WI38 (cell line): ENCODE measurements around the gene SNPH.

ENCODE experiments used
- H3K4me3 ChIP-seq: 2 replicates; pipeline ENCODE4 v1.5.1; 2011; ENCODE audit warnings: low read depth, mild to moderate bottlenecking, control low read depth, low read length
- TF ChIP-seq, protein P1 (sequence below): IDR thresholded peaks from 2 replicates; pipeline ENCODE4 v1.5.1; 2012; ENCODE audit warnings: low read depth, mild to moderate bottlenecking, control low read depth, low read length

SNPH gene

DNA sequence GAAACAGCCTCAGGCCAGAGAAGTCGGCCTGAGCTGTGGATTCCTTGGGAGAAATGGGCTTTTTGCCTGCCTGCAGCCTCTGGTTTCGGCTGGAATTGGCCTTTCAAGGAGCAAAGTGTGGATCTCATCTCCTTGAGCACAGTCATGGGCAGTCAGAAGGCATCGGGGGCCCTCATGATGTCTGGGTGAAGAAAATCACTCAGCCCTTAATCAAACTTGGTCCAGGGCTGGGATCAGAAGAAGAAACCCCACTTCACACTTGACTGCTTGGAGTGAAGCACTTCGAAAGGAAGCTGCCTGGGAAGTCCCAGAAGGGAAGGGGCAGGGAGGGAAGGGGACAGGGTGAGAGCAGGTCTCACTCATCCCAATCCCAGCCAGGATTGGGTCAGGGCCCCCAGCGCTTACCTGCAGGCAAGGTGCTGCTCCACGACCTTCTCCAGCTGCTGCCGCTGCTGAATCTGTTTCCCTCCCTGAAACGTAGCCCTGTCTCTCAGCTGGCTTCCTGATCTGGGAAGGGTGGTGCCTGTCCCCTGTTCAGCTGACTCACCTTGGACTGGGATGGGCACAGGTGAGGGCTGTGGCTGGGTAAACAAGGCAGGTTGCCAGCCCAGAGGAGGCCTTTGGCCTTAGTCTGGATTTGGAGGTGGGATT is 62.7 kb downstream of the SNPH start, which contains the start of gene SDCBP2:
SDCBP2 (minus strand) TSS at position 460 of the 651 bp plus-strand sequence. CDS start 8,723 bp downstream, outside the sequence.
- no peak within 1 kb of the TSS for H3K4me3 ChIP-seq
- TF ChIP-seq, protein P1, sequence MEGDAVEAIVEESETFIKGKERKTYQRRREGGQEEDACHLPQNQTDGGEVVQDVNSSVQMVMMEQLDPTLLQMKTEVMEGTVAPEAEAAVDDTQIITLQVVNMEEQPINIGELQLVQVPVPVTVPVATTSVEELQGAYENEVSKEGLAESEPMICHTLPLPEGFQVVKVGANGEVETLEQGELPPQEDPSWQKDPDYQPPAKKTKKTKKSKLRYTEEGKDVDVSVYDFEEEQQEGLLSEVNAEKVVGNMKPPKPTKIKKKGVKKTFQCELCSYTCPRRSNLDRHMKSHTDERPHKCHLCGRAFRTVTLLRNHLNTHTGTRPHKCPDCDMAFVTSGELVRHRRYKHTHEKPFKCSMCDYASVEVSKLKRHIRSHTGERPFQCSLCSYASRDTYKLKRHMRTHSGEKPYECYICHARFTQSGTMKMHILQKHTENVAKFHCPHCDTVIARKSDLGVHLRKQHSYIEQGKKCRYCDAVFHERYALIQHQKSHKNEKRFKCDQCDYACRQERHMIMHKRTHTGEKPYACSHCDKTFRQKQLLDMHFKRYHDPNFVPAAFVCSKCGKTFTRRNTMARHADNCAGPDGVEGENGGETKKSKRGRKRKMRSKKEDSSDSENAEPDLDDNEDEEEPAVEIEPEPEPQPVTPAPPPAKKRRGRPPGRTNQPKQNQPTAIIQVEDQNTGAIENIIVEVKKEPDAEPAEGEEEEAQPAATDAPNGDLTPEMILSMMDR, result no peak

DNA sequence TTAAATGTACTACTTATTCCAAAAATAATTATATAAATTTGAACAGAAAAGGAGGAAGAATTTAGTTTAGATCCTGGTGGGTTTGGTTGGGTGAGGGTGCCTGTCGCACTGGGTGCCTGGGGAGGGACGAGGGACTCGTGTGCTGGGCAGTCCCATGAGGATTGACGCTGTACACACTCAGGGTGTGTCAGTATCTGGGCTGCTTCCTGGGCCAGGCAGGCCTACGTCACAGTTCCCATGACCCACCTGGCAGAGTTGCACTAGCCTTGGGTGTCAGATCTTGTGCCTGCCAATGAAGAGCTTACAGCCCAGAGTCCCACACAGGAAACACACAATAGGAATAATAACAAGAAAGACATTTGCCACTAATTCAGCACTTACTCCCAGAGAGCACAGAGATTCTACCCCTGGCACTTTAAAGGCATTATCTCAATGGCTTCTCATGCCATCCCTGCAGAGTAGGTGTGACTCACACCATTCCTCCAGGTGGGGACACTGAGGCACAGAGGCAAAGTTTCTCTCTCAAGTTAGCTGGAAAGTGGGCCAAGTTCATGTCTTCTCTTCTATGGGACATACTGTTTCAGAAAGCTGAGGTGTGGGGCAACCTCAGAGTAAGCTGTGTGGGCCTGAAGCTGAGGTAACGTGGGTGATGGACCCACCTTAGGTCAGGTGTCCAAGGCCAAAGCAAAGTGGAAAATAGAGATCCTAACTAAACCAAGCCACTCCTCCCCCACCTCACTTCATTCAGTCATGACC is 64.2 kb downstream of the SNPH start:
- no peak overlapping the region for H3K4me3 ChIP-seq

GRCh38 chr20:1331101-1331500 is 65.0 kb downstream of the SNPH start:
- TF ChIP-seq, protein P1, result no peak
- no peak overlapping the region for H3K4me3 ChIP-seq

More for the DNA sequence above, 64.2 kb downstream of the SNPH start:
- TF ChIP-seq, protein P1, result no peak

DNA sequence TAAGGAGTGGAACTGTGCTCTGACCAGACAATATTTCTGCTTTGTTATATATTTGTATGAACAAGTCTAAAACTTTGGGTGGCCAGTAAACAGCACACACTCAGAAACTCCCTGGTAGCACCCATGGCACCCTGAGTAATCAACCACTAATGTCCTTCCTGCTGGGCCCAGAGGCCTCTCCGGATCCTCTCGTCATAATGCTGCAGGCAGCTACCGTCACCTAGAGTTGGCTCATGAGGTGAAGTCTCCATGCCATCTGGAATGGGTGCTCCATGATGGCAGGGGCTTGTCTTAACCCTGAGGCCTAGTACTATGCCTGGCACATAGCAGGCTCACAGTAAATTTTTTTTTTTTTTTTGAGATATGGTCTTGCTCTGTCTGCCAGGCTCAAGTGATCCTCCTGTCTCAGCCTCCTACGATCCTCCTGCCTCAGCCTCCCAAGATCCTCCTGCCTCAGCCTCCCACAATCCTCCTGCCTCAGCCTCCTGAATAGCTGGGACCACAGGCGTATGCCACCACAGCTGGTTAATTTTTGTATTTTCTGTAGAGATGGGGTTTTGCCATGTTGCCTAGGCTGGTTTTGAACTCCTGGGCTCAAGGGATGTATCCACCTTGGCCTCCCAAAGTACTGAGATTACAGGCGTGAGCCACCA is 65.8 kb downstream of the SNPH start:
- H3K4me3 ChIP-seq, result no peak overlapping the region
- TF ChIP-seq, protein P1, result no peak

DNA sequence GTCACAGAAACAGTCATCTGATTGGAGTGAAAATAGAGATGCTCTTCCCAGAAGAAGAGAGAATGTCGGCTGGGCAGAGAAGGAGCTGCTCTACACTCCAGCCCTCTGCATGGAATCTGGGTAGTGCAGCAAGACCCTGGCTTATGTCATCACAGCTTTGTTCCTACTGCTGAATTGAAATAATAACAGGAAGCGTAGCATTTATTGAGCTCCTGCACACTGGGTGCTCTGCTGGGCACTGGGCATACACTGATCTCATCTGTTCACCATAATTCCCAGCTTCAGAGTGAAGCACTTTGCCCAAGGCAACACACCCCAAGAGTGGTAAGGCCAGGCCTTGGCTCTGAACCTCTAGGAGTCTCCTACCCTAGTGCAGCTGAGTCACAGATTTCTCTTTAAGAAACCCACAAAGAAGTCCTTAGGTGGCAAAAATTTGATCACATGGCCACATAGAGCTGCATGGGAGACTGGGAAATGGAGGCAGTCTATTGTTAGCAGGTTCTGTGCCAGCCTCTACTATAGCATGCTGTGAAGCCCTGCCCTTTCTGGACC is 66.7 kb downstream of the SNPH start:
- TF ChIP-seq, protein P1, result no peak
- no peak overlapping the region for H3K4me3 ChIP-seq

- TF ChIP-seq, protein P1, result no peak
- H3K4me3 ChIP-seq, result no peak overlapping the region
Observed at GRCh38 chr20:1333462-1334369, 67.6 kb downstream of the SNPH start.
